Effector memory CD4-positive, alpha-beta T cell (primary cell): Measurements from ENCODE around the gene ZNF281.
"Not testable (repeated sequence)": the region's sequence is repeated elsewhere in the genome, so short reads cannot be mapped to it uniquely, and the experiment has no call there.

Experiments used
- DNase-seq, 3 donors: peaks; one replicate each; pipeline ENCODE4 v3.0.0-alpha.2; 2020
- H3K27ac ChIP-seq: 2 replicates; pipeline ENCODE4 v1.7.0; 2013; ENCODE audit warnings: mild to moderate bottlenecking, low read length, moderate library complexity; ENCODE audit not compliant: insufficient read depth, poor library complexity, severe bottlenecking
- H3K27me3 ChIP-seq: replicated peaks from 2 replicates; pipeline ENCODE4 v1.7.0; 2013; ENCODE audit warnings: mild to moderate bottlenecking, low read length; ENCODE audit not compliant: insufficient read depth, control insufficient read depth, poor library complexity, severe bottlenecking
- H3K36me3 ChIP-seq: 2 replicates; pipeline ENCODE4 v1.7.0; 2013; ENCODE audit warnings: mild to moderate bottlenecking, low read length, moderate library complexity; ENCODE audit not compliant: control insufficient read depth, insufficient read depth
- H3K4me1 ChIP-seq: 2 replicates; pipeline ENCODE4 v1.7.0; 2013; ENCODE audit warnings: low read length, mild to moderate bottlenecking; ENCODE audit not compliant: control insufficient read depth, insufficient read depth, poor library complexity, severe bottlenecking
- H3K4me3 ChIP-seq: 2 replicates; pipeline ENCODE4 v1.7.0; 2013; ENCODE audit warnings: low read length, low read depth, mild to moderate bottlenecking; ENCODE audit not compliant: insufficient read depth, poor library complexity, severe bottlenecking
- H3K9me3 ChIP-seq: 2 replicates; pipeline ENCODE4 v1.7.0; 2013; ENCODE audit warnings: mild to moderate bottlenecking, low read length, moderate library complexity; ENCODE audit not compliant: control insufficient read depth

The ZNF281 gene

DNA sequence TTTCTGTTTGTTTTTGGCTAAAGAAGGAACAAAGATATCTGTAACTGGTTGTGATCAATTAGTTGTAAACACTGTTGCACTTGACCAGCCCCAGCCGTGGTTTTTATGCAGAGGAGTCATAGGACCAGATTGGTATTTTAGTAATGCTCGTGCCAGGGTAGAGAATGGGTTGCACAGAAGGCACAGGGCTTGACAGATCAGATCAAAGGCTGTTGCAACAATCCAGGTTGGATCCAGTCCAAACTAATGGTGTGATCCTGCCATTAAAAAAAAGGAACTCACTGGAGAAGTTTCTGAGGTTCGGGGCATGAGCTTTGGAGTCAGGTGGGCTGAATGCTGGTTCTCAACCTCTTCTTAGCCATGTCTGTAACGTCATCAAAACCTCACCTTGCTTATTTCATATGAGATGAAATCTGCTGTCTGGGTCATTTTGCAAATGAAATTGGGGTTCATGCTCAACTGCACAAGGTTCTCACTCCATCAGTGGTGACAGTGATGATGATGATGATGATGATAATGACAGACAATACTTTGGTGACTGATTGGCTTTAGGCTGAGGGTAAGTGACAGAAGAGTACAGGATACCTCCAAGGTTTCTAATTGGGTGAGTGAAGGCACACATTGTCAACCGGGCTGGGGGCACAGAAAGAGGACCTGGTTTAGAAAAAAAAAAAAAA lies 43.1 kb downstream of the ZNF281 start:
- DNase-seq, result no peak
- Histone ChIP-seq H3K4me1 (no peaks in the 10 kb centered on the region), H3K27ac (no peak overlapping the region)

DNA sequence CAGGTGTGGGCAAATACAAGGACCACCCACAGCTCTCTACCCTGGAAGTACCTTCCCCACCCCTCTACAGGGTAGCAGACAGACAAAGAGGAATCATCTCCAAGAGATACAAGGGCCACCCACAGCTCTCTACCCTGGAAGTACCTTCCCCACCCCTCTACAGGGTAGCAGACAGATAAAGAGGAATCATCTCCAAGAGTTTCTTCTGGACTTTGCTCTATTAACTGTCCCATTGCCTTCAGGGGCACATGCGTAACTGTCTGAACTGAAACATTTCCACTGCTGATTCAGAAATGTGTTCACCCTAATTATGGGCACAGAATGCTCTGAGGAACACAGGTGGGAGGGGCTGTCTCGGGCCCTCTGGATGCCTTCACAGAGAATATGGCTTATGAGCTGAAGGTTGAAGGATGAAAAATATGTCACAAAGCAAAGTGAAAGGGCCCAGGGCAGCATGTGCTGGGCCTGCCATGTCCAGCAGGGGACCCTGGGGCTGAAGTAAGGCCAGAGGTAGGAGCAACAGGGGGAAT lies 43.9 kb downstream of the ZNF281 start:
- Histone ChIP-seq H3K27ac (no peak overlapping the region), H3K4me3 (no peak overlapping the region), H3K4me1 (no peaks in the 10 kb centered on the region)

More for the DNA sequence above, 43.1 kb downstream of the ZNF281 start:
- Histone ChIP-seq H3K36me3 (no peaks in the 10 kb centered on the region), H3K4me3 (no peak overlapping the region), H3K9me3 (no peaks in the 10 kb centered on the region), H3K27me3 (no peaks in the 10 kb centered on the region)

DNA sequence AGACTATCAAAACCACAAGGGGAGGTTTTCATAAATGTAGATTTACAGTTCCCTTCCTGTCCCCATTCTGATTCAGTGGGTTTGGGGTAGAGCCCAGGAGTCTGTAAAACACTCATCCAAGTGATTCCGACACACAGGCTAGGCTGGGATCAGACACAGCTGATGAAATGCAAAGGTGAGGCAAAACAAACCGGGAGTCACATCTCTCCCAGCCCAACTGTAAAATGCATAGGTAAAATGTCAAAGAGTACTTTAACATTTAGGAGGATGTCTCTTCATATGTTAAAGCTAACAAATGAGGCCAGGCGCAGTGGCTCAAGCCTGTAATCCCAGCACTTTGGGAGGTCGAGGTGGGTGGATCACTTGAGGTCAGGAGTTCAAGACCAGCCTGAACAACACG lies 45.0 kb downstream of the ZNF281 start:
- no peaks in the 10 kb centered on the region for H3K9me3 ChIP-seq
- H3K27me3 ChIP-seq, result no peaks in the 10 kb centered on the region
- no peak overlapping the region for H3K27ac ChIP-seq
- no peaks in the 10 kb centered on the region for H3K36me3 ChIP-seq
- no peak overlapping the region for H3K4me3 ChIP-seq
- no peaks in the 10 kb centered on the region for H3K4me1 ChIP-seq
- DNase-seq, result no peak

More for the DNA sequence above, 43.9 kb downstream of the ZNF281 start:
- DNase-seq, result no peak
- Histone ChIP-seq H3K36me3 (no peaks in the 10 kb centered on the region), H3K27me3 (no peaks in the 10 kb centered on the region), H3K9me3 (no peaks in the 10 kb centered on the region)

DNA sequence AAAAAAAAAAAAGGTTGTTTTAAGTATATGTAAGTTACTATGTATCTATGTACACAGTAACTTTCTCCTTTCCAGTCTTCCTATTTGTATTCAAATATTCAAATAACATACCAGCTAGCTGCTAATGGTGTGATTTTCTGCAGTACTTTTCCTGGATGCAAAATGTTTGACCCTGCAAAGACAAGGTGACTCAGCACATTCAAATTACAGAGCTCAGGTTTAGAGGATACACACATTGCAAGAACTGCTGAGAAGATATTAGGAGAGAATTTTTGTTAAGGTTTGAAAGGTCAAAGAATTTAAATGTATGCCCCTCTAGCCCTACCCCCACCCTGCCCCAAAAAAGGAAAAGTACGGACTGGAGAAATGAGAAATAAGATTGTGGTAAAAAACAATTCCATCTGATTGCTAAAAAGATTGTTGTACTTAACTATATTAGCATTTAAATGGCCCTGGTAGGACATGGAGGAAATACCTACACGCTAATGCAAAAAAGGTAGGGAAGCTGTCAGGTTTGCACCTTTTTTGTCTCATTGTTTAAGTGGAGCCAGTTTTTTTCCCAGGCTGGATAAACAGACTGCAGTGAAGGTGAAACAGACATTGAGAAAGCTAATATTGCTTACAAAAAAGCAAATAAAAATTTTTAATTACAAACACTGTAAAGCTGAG lies 45.6 kb downstream of the ZNF281 start:
- Histone ChIP-seq H3K36me3 (no peaks in the 10 kb centered on the region), H3K27me3 (no peaks in the 10 kb centered on the region), H3K27ac (no peak overlapping the region), H3K4me3 (no peak overlapping the region), H3K4me1 (no peaks in the 10 kb centered on the region), H3K9me3 (no peaks in the 10 kb centered on the region)
- DNase-seq, result no peak

DNA sequence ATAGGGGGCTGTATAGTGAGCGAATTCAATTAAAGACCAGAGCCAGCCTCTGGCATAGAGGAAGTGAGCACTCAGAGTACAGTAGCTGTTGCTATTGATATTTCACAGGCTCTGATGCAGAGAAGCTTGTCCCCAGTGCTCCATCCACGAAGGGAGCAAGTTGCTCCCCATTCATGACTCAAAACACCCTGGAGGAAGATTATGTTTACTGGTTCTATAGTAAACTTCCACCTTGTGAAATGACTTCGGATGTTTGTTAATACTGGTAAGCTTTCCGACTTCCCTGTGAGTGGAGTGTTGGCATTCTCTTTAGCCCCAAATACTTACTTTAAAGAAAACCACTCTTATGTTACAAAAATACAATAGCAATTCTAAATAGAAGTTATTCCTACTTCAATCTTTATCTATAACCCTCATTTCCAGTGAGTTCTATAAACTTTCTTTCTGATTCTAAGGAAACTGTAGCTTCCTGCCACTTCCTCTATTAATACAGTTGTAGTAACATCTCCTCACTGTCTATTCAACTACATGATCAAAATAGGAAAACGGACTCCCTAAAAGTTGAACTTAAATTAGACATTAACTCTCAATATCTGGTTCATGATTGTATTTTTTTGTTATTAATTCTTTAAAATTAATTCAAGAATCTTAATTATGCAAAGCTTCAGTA lies 46.4 kb downstream of the ZNF281 start:
- no peak for DNase-seq

DNA sequence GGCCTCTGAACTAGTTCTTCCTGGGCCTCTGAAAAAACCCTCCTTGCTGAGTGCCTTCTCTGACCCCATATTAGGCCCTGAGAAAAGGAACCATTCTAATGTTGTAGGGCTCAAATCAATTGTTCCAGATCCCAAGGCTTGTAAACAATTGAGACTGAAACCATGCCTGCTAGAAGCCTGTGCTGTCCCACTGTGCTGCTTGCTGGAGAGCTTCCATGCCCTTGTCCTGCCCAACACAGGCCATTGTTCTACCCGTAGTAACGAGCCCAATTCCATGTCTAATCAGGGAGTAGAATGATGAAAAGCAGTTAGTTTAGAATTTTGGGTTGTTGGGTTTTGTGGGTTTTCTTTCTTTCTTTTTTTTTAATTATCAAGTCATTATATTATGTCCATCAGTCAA lies 47.4 kb downstream of the ZNF281 start:
- Histone ChIP-seq H3K9me3 (no peaks in the 10 kb centered on the region), H3K4me3 (no peak overlapping the region), H3K27ac (no peak overlapping the region), H3K4me1 (no peaks in the 10 kb centered on the region), H3K36me3 (no peaks in the 10 kb centered on the region), H3K27me3 (no peaks in the 10 kb centered on the region)
- DNase-seq, result no peak

More for the DNA sequence above, 46.4 kb downstream of the ZNF281 start:
- Histone ChIP-seq H3K4me3 (no peak overlapping the region), H3K9me3 (no peaks in the 10 kb centered on the region), H3K4me1 (no peaks in the 10 kb centered on the region), H3K27ac (no peak overlapping the region), H3K27me3 (no peaks in the 10 kb centered on the region), H3K36me3 (no peaks in the 10 kb centered on the region)

DNA sequence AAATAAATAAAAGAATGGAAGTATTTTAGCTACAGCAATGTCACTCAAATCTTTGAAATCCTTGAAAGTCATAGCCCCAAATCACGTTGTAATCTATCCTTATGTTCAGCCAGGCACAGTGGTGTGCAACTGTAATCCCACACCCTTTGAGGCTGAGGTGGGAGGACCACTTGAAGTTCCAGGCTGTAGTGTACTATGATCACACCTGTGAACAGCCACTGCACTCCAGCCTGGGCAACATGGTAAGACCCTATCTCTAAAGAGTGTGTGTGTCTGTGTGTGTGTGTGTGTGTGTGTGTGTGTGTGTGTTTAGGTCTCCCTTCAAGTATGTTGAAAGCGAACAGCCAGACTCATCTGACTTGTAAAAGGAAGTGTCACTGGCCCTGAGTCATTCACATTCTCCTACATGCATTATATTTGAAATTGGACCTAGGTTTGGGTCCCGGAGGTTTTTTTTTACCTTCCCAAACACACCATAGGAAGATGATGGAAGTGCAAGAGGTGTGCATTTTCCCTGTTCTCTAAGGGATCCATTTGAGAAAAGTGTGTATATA lies 50.1 kb downstream of the ZNF281 start:
- no peak overlapping the region for H3K27ac ChIP-seq
- no peaks in the 10 kb centered on the region for H3K9me3 ChIP-seq
- no peaks in the 10 kb centered on the region for H3K4me1 ChIP-seq
- no peaks in the 10 kb centered on the region for H3K36me3 ChIP-seq
- H3K27me3 ChIP-seq, result no peaks in the 10 kb centered on the region
- H3K4me3 ChIP-seq, result no peak overlapping the region
- no peak for DNase-seq

DNA sequence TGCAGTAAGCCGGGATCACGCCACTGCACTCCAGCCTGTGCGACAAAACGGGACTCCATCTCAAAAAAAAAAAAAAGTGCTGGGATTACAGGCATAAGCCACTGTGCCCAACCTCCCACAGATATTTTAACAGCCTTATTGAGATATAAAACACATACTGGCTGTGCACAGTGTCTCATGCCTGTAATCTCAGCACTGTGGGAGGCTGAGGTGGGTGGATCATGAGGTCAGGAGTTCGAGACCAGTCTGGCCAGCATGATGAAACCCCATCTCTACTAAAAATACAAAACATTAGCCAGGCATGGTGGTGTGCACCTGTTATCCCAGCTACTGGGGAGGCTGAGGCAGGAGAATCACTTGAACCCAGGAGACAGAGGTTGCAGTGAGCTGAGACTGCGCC lies 51.9 kb downstream of the ZNF281 start:
- not testable (repeated sequence) for H3K36me3 ChIP-seq, H3K27ac ChIP-seq, DNase-seq, H3K9me3 ChIP-seq, H3K4me1 ChIP-seq, H3K27me3 ChIP-seq, H3K4me3 ChIP-seq

DNA sequence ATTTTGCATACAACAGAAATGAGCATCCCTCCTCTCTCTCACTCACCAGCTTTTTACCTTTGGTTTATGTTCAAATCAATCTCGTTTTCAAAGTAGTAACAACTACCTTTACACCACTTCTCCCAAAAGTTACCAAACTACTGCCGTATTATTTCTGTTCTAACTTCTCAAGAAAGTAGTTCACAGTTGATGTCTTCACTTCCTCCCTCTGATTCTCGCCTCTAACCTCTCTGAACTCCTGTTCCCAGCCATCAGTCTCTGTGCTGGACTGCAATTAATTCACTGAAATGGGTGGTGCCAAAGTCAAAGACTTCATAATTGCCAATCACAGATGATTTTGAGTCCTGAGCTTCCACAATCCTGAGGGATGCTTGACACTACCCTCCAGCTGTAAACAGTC lies 54.0 kb downstream of the ZNF281 start:
- Histone ChIP-seq H3K4me3 (no peak overlapping the region), H3K9me3 (no peaks in the 10 kb centered on the region), H3K4me1 (peaks cover 5% of the 10 kb centered on the region), H3K36me3 (no peaks in the 10 kb centered on the region), H3K27ac (no peak overlapping the region), H3K27me3 (no peaks in the 10 kb centered on the region)
- DNase-seq, result no peak
